ENCODE measurements around the gene CAPN9.
"Not testable (repeated sequence)": the region's sequence is repeated elsewhere in the genome, so short reads cannot be mapped to it uniquely, and the experiment has no call there.

Gene CAPN9

GRCh38 chr1:230747127-230747730 lies at the start of gene CAPN9:
CAPN9 (plus strand) TSS chr1:230747388; CDS start chr1:230747497, 109 bp downstream.
- DNase-seq (ENCODE audit: low read depth, low spot score) = no peak

GRCh38 chr1:230698130-230698529 lies 49.1 kb upstream of the CAPN9 start:
- no peak for DNase-seq (ENCODE audit: low read depth, low spot score)

- DNase-seq (ENCODE audit: low read depth, low spot score) = not testable (repeated sequence)
These were observed 48.2 kb upstream of the CAPN9 start for GRCh38 chr1:230698964-230699363.

- DNase-seq (ENCODE audit: low read depth, low spot score) = no peak
These were observed 47.5 kb upstream of the CAPN9 start for GRCh38 chr1:230699716-230700115.

- no peak for DNase-seq (ENCODE audit: low read depth, low spot score)
These were observed 47.1 kb upstream of the CAPN9 start for GRCh38 chr1:230700132-230700531.

GRCh38 chr1:230701434-230701833 lies 45.8 kb upstream of the CAPN9 start:
- no peak for DNase-seq (ENCODE audit: low read depth, low spot score)

GRCh38 chr1:230701895-230702768 lies 45.1 kb upstream of the CAPN9 start:
- no peak for DNase-seq (ENCODE audit: low read depth, low spot score)

- peak; percentile 47 for DNase-seq (ENCODE audit: low read depth, low spot score)
These were observed 44.1 kb upstream of the CAPN9 start for GRCh38 chr1:230702934-230703678.

- no peak for DNase-seq (ENCODE audit: low read depth, low spot score)
These were observed 43.4 kb upstream of the CAPN9 start for GRCh38 chr1:230703679-230704385.

- DNase-seq (ENCODE audit: low read depth, low spot score) = no peak
These were observed 42.4 kb upstream of the CAPN9 start for GRCh38 chr1:230704830-230705229.

GRCh38 chr1:230705289-230706019 lies 41.7 kb upstream of the CAPN9 start:
- DNase-seq (ENCODE audit: low read depth, low spot score) = no peak

- DNase-seq (ENCODE audit: low read depth, low spot score) = no peak
These were observed 41.0 kb upstream of the CAPN9 start for GRCh38 chr1:230706020-230706699.

GRCh38 chr1:230706887-230707731 lies 40.1 kb upstream of the CAPN9 start:
- DNase-seq (ENCODE audit: low read depth, low spot score) = no peak

GRCh38 chr1:230707732-230708630 lies 39.2 kb upstream of the CAPN9 start:
- no peak for DNase-seq (ENCODE audit: low read depth, low spot score)

- DNase-seq (ENCODE audit: low read depth, low spot score) = peak; percentile 29
These were observed 38.3 kb upstream of the CAPN9 start for GRCh38 chr1:230708631-230709580.

GRCh38 chr1:230709619-230710542 lies 37.3 kb upstream of the CAPN9 start:
- no peak for DNase-seq (ENCODE audit: low read depth, low spot score)
